Lung (tissue), 12 donors: ENCODE data around the gene PDPK1. TPM values are rescaled to one million over a fixed set of nuclear protein-coding genes. Genes with fewer than 3 reads are reported as not detected.
"Not testable (repeated sequence)": the region's sequence is repeated elsewhere in the genome, so short reads cannot be mapped to it uniquely, and the experiment has no call there.

ENCODE experiments used
- ATAC-seq: fragments of 200-7000 bp; cut with Tn5 transposase; one replicate; pipeline ENCODE4 v1.9.1; 2020; ENCODE audit warnings: moderate number of reproducible peaks; ENCODE audit not compliant: insufficient read depth, low FRiP score
- DNase-seq, 3 donors: peaks; one replicate each; pipeline ENCODE4 v3.0.0-alpha.2; 2013 to 2017
- H3K27ac ChIP-seq, 2 donors: one replicate each; pipeline ENCODE4 v1.5.1; 2013; ENCODE audit warnings: mild to moderate bottlenecking in 2 of 2, moderate library complexity in 2 of 2, control low read depth in 1 of 2, inconsistent platforms in 1 of 2, low read depth in 1 of 2, low read length in 1 of 2
- H3K27me3 ChIP-seq, 3 donors: one replicate each; pipeline ENCODE4 v1.5.1; 2013; ENCODE audit warnings: low read length in 2 of 3; ENCODE audit not compliant: control insufficient read depth in 3 of 3, insufficient read depth in 3 of 3
- H3K36me3 ChIP-seq, 4 donors: one replicate each; pipeline ENCODE4 v1.5.1; 2013; ENCODE audit warnings: low read length in 4 of 4, mild to moderate bottlenecking in 1 of 4, moderate library complexity in 1 of 4; ENCODE audit not compliant: control insufficient read depth in 4 of 4, insufficient read depth in 4 of 4
- H3K4me1 ChIP-seq, 5 donors: one replicate each; pipeline ENCODE4 v1.5.1; 2013; ENCODE audit warnings: low read length in 5 of 5, mild to moderate bottlenecking in 2 of 5, moderate library complexity in 1 of 5; ENCODE audit not compliant: control insufficient read depth in 5 of 5, insufficient read depth in 5 of 5
- H3K4me3 ChIP-seq: one replicate; pipeline ENCODE4 v1.5.1; 2013; ENCODE audit warnings: mild to moderate bottlenecking, control low read depth, moderate library complexity
- H3K9ac ChIP-seq, 2 donors: one replicate each; pipeline ENCODE4 v1.5.1; 2013; ENCODE audit warnings: low read length in 2 of 2, control low read depth in 1 of 2; ENCODE audit not compliant: insufficient read depth in 1 of 2
- H3K9me3 ChIP-seq, 4 donors: one replicate each; pipeline ENCODE4 v1.5.1; 2013; ENCODE audit warnings: low read length in 3 of 4, mild to moderate bottlenecking in 1 of 4, moderate library complexity in 1 of 4; ENCODE audit not compliant: control insufficient read depth in 4 of 4, insufficient read depth in 3 of 4
- CTCF ChIP-seq: IDR thresholded peaks from 2 replicates; pipeline ENCODE4 v1.5.1; 2012; ENCODE audit warnings: mild to moderate bottlenecking; ENCODE audit errors: control extremely low read depth, extremely low read depth
- WGBS, 2 donors: extraction: QIAGEN DNeasy Blood & Tissue Kit; methylation state at CpG; one replicate each; pipeline ENCODE4 v1.1.7; 2013; 5-methylcytosine and 5-hydroxymethylcytosine counted together
- polyA plus RNA-seq, 2 donors: library from polyadenylated mRNA; stranded (reverse); fragments of 200-250 nt; gene quantifications; one replicate each; pipeline ENCODE4 v1.2.1, GENCODE V29; 2013
- total RNA-seq, 2 donors: library from RNA; depleted of rRNA in 1 of 2; stranded (reverse); fragments of >200 nt in 1 of 2; gene quantifications; one replicate each; pipeline ENCODE4 v1.2.1, GENCODE V29; 2014 to 2021
- donor health status: control.
- donor health status: control.
- donor health status: Bipolar disorder and iron deficiency.
- donor health status: healthy.
- donor health status: DM: yes; HTN: yes; CAD: no.

PDPK1 gene
- total and polyA plus RNA-seq, 4 donors, result 16.7 to 79.0 (median 33.8) TPM

- no peak overlapping the region for H3K9ac ChIP-seq
- no peak for ATAC-seq
- H3K4me3 ChIP-seq, result no peak overlapping the region
- DNase-seq, result no peak
- 95 to 96% methylated on average over 22 of the region's 22 CpGs for WGBS, 2 donors
- TF ChIP-seq CTCF, result no peak
- H3K27ac ChIP-seq, result no peak overlapping the region
- peaks cover 0 to under 1% (median 0%) of the 10 kb centered on the region in 5 donors for H3K4me1 ChIP-seq
- no peaks in the 10 kb centered on the region for H3K27me3 ChIP-seq
- H3K9me3 ChIP-seq, result no peaks in the 10 kb centered on the region
- peaks cover 0 to 32% (median 8%) of the 10 kb centered on the region in 4 donors for H3K36me3 ChIP-seq
Measured at GRCh38 chr16:2597560-2597902, 59.7 kb downstream of the PDPK1 start.

GRCh38 chr16:2598133-2598641 is 60.4 kb downstream of the PDPK1 start:
- peaks cover 0 to 28% (median 6%) of the 10 kb centered on the region in 4 donors for H3K36me3 ChIP-seq

GRCh38 chr16:2598723-2599122 is 60.9 kb downstream of the PDPK1 start:
- Histone ChIP-seq H3K27me3 (no peaks in the 10 kb centered on the region), H3K36me3 (peaks cover 0 to 28% (median 8%) of the 10 kb centered on the region in 4 donors), H3K9me3 (no peaks in the 10 kb centered on the region), H3K4me1 (peaks cover 0 to 3% (median 0%) of the 10 kb centered on the region in 5 donors), H3K4me3 (no peak overlapping the region), H3K27ac (no peak overlapping the region), H3K9ac (no peak overlapping the region)
- no peak for TF ChIP-seq CTCF
- WGBS, 2 donors, result 96% methylated on average over 9 of the region's 9 CpGs
- DNase-seq, result no peak
- ATAC-seq, result no peak

More at GRCh38 chr16:2598133-2598641, 60.4 kb downstream of the PDPK1 start:
- no peak overlapping the region for H3K4me3 ChIP-seq
- no peak overlapping the region for H3K9ac ChIP-seq
- H3K27me3 ChIP-seq, result no peaks in the 10 kb centered on the region
- ATAC-seq (no peak), DNase-seq (no peak)
- WGBS, 2 donors, result 95 to 97% methylated on average over 21 of the region's 21 CpGs
- peaks cover 0 to 3% (median 0%) of the 10 kb centered on the region in 5 donors for H3K4me1 ChIP-seq
- no peaks in the 10 kb centered on the region for H3K9me3 ChIP-seq
- TF ChIP-seq CTCF, result no peak
- H3K27ac ChIP-seq, result no peak overlapping the region

GRCh38 chr16:2599165-2599564 is 61.3 kb downstream of the PDPK1 start:
- ATAC-seq, H3K27ac ChIP-seq, H3K4me1 ChIP-seq, DNase-seq, H3K9me3 ChIP-seq, H3K9ac ChIP-seq, H3K27me3 ChIP-seq, H3K4me3 ChIP-seq: not testable (repeated sequence)
- peaks cover 0 to 25% (median 8%) of the 10 kb centered on the region in 4 donors for H3K36me3 ChIP-seq
- 92 to 94% methylated on average over 4 of the region's 6 CpGs for WGBS, 2 donors

GRCh38 chr16:2599785-2600184 is 62.0 kb downstream of the PDPK1 start:
- peaks cover 0 to 25% (median 8%) of the 10 kb centered on the region in 4 donors for H3K36me3 ChIP-seq
- H3K4me1 ChIP-seq, DNase-seq, H3K9me3 ChIP-seq, ATAC-seq, H3K9ac ChIP-seq, H3K4me3 ChIP-seq, H3K27ac ChIP-seq, H3K27me3 ChIP-seq: not testable (repeated sequence)
- 91 to 94% methylated on average over 8 to 10 of the region's 12 CpGs for WGBS, 2 donors

GRCh38 chr16:2601301-2602025 is 63.6 kb downstream of the PDPK1 start:
- H3K27me3 ChIP-seq, ATAC-seq: not testable (repeated sequence)

More at GRCh38 chr16:2601301-2602025, 63.6 kb downstream of the PDPK1 start:
- H3K27ac ChIP-seq, H3K9ac ChIP-seq, H3K9me3 ChIP-seq, H3K4me3 ChIP-seq, H3K4me1 ChIP-seq, DNase-seq: not testable (repeated sequence)
- H3K36me3 ChIP-seq, result peaks cover 0 to 25% (median 8%) of the 10 kb centered on the region in 4 donors
- 85 to 94% methylated on average over 11 of the region's 12 CpGs for WGBS, 2 donors
